GM23338 (cell line): Measurements from ENCODE around the gene GNAI3. TPM values are rescaled to one million over a fixed set of nuclear protein-coding genes. Genes with fewer than 3 reads are reported as not detected.

Source experiments
- CREB1 ChIP-seq: fragments of 250-450 bp; sonication (Bioruptor Pico); IDR thresholded peaks from 2 replicates; pipeline ENCODE4 v1.5.0; 2020; ENCODE audit warnings: low read depth, mild to moderate bottlenecking, moderate library complexity
- EZH2 ChIP-seq: fragments of 200-600 bp; sonication (generic); IDR thresholded peaks from one replicate; pipeline ENCODE4 v1.8.0; 2017; ENCODE audit warnings: antibody characterized with exemption, mild to moderate bottlenecking, low read depth; ENCODE audit not compliant: unreplicated experiment
- EZH2phosphoT487 ChIP-seq: fragments of 200-600 bp; sonication (generic); IDR thresholded peaks from one replicate; pipeline ENCODE4 v1.8.1; 2018; ENCODE audit warnings: antibody characterized with exemption; ENCODE audit not compliant: unreplicated experiment
- NANOG ChIP-seq: IDR thresholded peaks from 2 replicates; pipeline ENCODE4 v1.6.1; 2016; ENCODE audit warnings: antibody characterized with exemption, borderline replicate concordance
- STAT1 ChIP-seq: IDR thresholded peaks from one replicate; pipeline ENCODE4 v1.6.1; 2016; ENCODE audit warnings: antibody characterized with exemption; ENCODE audit not compliant: unreplicated experiment
- ZNF462 ChIP-seq: fragments of 250-450 bp; sonication (Bioruptor Pico); IDR thresholded peaks from 2 replicates; pipeline ENCODE4 v1.5.0; 2020; ENCODE audit warnings: mild to moderate bottlenecking, moderate library complexity
- polyA plus RNA-seq: library from polyadenylated mRNA; unstranded; fragments of >200 nt; fragmentation: Nextera tagmentation; extraction: Ambion mirVana; gene quantifications from 2 replicates; pipeline ENCODE4 v1.2.1, GENCODE V29; 2016
- total RNA-seq: library from RNA; depleted of rRNA; stranded (reverse); fragments of >200 nt; shearing (Covaris generic); gene quantifications from 2 replicates; pipeline ENCODE4 v1.2.3, GENCODE V29; 2014
- TF ChIP-seq, protein P1 (sequence below): IDR thresholded peaks from one replicate; pipeline ENCODE4 v1.6.1; 2018; ENCODE audit warnings: antibody characterized with exemption; ENCODE audit not compliant: unreplicated experiment

Gene GNAI3
- total and polyA plus RNA-seq, 2 experiments from 2014 or later = 4.5 to 10.2 TPM

DNA sequence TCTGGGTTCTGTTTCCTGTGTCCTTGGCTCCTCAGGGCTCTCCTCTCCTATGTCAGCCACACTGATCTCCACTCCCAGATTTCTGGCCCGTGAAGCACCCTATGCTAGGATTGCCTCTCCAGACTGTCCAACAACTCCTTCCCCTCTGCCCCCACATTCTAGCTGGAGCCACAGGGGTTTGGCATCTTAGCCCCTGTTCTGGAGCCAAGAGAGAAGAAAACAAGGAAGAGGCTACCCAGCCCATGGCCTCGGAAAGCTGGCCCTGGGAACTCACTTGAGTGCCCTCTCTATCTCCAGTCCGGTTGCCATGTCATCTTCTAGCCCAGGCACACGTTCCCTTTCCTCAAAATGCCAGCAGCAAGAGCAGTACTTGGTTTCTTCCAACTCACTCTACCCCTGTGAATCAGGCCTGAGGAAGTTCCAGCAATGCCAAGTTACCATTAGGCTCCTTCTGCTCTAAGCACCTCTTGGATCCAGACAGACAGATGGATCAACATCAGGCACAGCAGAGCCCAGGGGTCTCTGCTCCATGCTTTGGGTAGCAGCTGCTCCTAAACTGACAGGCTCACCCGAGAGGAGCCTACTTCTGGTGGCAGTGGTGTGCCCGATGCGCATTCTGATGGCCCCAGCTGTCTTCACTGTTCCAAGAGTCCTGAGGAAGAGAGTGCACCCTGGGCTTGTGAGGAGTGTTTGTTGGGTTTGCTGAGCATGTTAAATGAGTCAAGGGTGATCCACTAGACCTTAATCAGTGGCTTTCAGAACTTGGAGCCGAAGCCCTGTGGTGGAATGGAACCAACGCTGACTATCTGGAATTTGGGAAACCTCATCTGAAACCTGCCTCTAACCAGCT is 20.3 kb upstream of the GNAI3 start (continued):
- no peak for TF ChIP-seq ZNF462 (CRISPR knock-in tag)
- no peak for TF ChIP-seq EZH2phosphoT487
- no peak for TF ChIP-seq STAT1
- TF ChIP-seq, protein P1, sequence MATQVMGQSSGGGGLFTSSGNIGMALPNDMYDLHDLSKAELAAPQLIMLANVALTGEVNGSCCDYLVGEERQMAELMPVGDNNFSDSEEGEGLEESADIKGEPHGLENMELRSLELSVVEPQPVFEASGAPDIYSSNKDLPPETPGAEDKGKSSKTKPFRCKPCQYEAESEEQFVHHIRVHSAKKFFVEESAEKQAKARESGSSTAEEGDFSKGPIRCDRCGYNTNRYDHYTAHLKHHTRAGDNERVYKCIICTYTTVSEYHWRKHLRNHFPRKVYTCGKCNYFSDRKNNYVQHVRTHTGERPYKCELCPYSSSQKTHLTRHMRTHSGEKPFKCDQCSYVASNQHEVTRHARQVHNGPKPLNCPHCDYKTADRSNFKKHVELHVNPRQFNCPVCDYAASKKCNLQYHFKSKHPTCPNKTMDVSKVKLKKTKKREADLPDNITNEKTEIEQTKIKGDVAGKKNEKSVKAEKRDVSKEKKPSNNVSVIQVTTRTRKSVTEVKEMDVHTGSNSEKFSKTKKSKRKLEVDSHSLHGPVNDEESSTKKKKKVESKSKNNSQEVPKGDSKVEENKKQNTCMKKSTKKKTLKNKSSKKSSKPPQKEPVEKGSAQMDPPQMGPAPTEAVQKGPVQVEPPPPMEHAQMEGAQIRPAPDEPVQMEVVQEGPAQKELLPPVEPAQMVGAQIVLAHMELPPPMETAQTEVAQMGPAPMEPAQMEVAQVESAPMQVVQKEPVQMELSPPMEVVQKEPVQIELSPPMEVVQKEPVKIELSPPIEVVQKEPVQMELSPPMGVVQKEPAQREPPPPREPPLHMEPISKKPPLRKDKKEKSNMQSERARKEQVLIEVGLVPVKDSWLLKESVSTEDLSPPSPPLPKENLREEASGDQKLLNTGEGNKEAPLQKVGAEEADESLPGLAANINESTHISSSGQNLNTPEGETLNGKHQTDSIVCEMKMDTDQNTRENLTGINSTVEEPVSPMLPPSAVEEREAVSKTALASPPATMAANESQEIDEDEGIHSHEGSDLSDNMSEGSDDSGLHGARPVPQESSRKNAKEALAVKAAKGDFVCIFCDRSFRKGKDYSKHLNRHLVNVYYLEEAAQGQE = no peak
- TF ChIP-seq EZH2 = no peak
- TF ChIP-seq CREB1 (CRISPR knock-in tag) = no peak
- TF ChIP-seq NANOG = no peak
